Hepatocyte (in vitro differentiated cells): ENCODE results near the gene RHOH.

Experiments used
- EZH2 ChIP-seq: fragments of 200-600 bp; sonication (generic); IDR thresholded peaks from 2 replicates; pipeline ENCODE4 v1.6.1; 2016; ENCODE audit warnings: antibody characterized with exemption, mild to moderate bottlenecking, borderline replicate concordance
- EZH2phosphoT487 ChIP-seq: fragments of 200-600 bp; sonication (generic); IDR thresholded peaks from one replicate; pipeline ENCODE4 v1.6.1; 2018; ENCODE audit warnings: antibody characterized with exemption, mild to moderate bottlenecking, low read depth, moderate library complexity; ENCODE audit not compliant: unreplicated experiment, severe bottlenecking
- TF ChIP-seq, protein P1 (sequence below): fragments of 200-600 bp; sonication (generic); IDR thresholded peaks from 2 replicates; pipeline ENCODE4 v1.5.1; 2016; ENCODE audit warnings: antibody characterized with exemption, mild to moderate bottlenecking; ENCODE audit not compliant: poor library complexity

GRCh38 chr4:40214038-40214437 is 17.2 kb downstream of the RHOH start:
- TF ChIP-seq, protein P1, sequence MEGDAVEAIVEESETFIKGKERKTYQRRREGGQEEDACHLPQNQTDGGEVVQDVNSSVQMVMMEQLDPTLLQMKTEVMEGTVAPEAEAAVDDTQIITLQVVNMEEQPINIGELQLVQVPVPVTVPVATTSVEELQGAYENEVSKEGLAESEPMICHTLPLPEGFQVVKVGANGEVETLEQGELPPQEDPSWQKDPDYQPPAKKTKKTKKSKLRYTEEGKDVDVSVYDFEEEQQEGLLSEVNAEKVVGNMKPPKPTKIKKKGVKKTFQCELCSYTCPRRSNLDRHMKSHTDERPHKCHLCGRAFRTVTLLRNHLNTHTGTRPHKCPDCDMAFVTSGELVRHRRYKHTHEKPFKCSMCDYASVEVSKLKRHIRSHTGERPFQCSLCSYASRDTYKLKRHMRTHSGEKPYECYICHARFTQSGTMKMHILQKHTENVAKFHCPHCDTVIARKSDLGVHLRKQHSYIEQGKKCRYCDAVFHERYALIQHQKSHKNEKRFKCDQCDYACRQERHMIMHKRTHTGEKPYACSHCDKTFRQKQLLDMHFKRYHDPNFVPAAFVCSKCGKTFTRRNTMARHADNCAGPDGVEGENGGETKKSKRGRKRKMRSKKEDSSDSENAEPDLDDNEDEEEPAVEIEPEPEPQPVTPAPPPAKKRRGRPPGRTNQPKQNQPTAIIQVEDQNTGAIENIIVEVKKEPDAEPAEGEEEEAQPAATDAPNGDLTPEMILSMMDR: no peak
- TF ChIP-seq EZH2 (no peak), EZH2phosphoT487 (no peak)
